Measurements from ENCODE around the gene LPP. TPM values are rescaled to one million over a fixed set of nuclear protein-coding genes. Genes with fewer than 3 reads are reported as not detected.

LPP gene
- total and polyA plus RNA-seq, 9 of the 15 experiments (the other 6 are each of a cell fraction or from before 2014, with no cell fraction given) = 0.07 to 0.18 TPM; not detected in 7

GRCh38 chr3:188772886-188773285 lies 618.9 kb downstream of the LPP start:
- CTCF ChIA-PET (ENCODE audit: low intra/inter-chr PET ratio) = no interaction called here
- intact Hi-C loops (cut with micrococcal nuclease) (no loop called here), in situ Hi-C loops (cut with MboI) (no loop called here)
- ATAC-seq (no peak), DNase-seq (ENCODE audit: extremely low read depth in 1 of 4, low spot score in 3 of 4) (no peak), FAIRE-seq (no peak)
- Histone ChIP-seq H3K36me3 (ENCODE audit: control insufficient read depth, insufficient read depth, low read length) (no peaks in the 10 kb centered on the region), H3K9ac (ENCODE audit: insufficient read depth in 1 of 2, low read depth in 2 of 2, low read length in 2 of 2) (no peak overlapping the region), H3K4me1 (replicated peaks in 1 of 2; ENCODE audit: control insufficient read depth in 2 of 2, insufficient read depth in 2 of 2, low read length in 2 of 2) (no peaks in the 10 kb centered on the region), H3K9me3 (replicated peaks; ENCODE audit: control insufficient read depth, insufficient read depth, low read depth, low read length) (no peaks in the 10 kb centered on the region), H3K4me3 (no peak overlapping the region), H3K27me3 (ENCODE audit: control insufficient read depth in 2 of 2, insufficient read depth in 2 of 2, low read length in 2 of 2) (no peaks in the 10 kb centered on the region), H3K4me2 (ENCODE audit: insufficient read depth, low read length) (no peak overlapping the region), H3K27ac (ENCODE audit: extremely low read depth, low read depth, low read length) (no peak overlapping the region), H3K9me1 (ENCODE audit: control insufficient read depth, insufficient read depth, low read length) (no peaks in the 10 kb centered on the region), H3K79me2 (ENCODE audit: control insufficient read depth, insufficient read depth, low read length) (no peaks in the 10 kb centered on the region), H4K20me1 (replicated peaks; ENCODE audit: control insufficient read depth, insufficient read depth, low read length) (no peaks in the 10 kb centered on the region), H2AFZ (ENCODE audit: low read depth, low read length) (no peak overlapping the region)
- TF ChIP-seq SREBF2 (CRISPR knock-in tag; IDR thresholded peaks at IDR 0.05) (no peak), TEAD4 (IDR thresholded peaks at IDR 0.05; ENCODE audit: low read length) (no peak), TEAD4 (CRISPR knock-in tag; IDR thresholded peaks at IDR 0.05; ENCODE audit: borderline replicate concordance) (no peak), ARID3A (IDR thresholded peaks at IDR 0.05; ENCODE audit: borderline replicate concordance, low read depth, low read length) (no peak), ZKSCAN8 (CRISPR knock-in tag; IDR thresholded peaks at IDR 0.05) (no peak), TAF9B (IDR thresholded peaks at IDR 0.05; ENCODE audit: partially characterized antibody) (no peak), ZNF449 (CRISPR knock-in tag; IDR thresholded peaks at IDR 0.05) (no peak), GABPB1 (CRISPR knock-in tag; IDR thresholded peaks at IDR 0.05) (no peak), ZNF695 (CRISPR knock-in tag; IDR thresholded peaks at IDR 0.05) (no peak), USF1 (CRISPR knock-in tag; IDR thresholded peaks at IDR 0.05) (no peak), ZNF639 (CRISPR knock-in tag; conservative IDR thresholded peaks at IDR 0.05 in 1 of 2, IDR thresholded peaks at IDR 0.05 in 1 of 2) (no peak), USF2 (CRISPR knock-in tag; IDR thresholded peaks at IDR 0.05) (no peak), CHD1 (IDR thresholded peaks at IDR 0.05; ENCODE audit: low read length) (no peak), CBX5 (IDR thresholded peaks at IDR 0.05; ENCODE audit: borderline replicate concordance, low read depth) (no peak), NFE2 (IDR thresholded peaks at IDR 0.05; ENCODE audit: low read depth) (no peak), BMI1 (IDR thresholded peaks at IDR 0.05; ENCODE audit: low read length) (no peak), ATF7 (IDR thresholded peaks at IDR 0.05) (no peak), HDAC1 (IDR thresholded peaks at IDR 0.05) (no peak)
- POLR2A ChIA-PET = no interaction called here
- 0% methylated on average over 3 of the region's 3 CpGs for WGBS (ENCODE audit: insufficient coverage, low coverage, missing lambda C conversion rate)
- BruUV-seq (replicated peaks) = no TSS peak

Measured in K562 (cell line).